ENCODE measurements around the gene DCDC1.

Gene DCDC1, protein sequence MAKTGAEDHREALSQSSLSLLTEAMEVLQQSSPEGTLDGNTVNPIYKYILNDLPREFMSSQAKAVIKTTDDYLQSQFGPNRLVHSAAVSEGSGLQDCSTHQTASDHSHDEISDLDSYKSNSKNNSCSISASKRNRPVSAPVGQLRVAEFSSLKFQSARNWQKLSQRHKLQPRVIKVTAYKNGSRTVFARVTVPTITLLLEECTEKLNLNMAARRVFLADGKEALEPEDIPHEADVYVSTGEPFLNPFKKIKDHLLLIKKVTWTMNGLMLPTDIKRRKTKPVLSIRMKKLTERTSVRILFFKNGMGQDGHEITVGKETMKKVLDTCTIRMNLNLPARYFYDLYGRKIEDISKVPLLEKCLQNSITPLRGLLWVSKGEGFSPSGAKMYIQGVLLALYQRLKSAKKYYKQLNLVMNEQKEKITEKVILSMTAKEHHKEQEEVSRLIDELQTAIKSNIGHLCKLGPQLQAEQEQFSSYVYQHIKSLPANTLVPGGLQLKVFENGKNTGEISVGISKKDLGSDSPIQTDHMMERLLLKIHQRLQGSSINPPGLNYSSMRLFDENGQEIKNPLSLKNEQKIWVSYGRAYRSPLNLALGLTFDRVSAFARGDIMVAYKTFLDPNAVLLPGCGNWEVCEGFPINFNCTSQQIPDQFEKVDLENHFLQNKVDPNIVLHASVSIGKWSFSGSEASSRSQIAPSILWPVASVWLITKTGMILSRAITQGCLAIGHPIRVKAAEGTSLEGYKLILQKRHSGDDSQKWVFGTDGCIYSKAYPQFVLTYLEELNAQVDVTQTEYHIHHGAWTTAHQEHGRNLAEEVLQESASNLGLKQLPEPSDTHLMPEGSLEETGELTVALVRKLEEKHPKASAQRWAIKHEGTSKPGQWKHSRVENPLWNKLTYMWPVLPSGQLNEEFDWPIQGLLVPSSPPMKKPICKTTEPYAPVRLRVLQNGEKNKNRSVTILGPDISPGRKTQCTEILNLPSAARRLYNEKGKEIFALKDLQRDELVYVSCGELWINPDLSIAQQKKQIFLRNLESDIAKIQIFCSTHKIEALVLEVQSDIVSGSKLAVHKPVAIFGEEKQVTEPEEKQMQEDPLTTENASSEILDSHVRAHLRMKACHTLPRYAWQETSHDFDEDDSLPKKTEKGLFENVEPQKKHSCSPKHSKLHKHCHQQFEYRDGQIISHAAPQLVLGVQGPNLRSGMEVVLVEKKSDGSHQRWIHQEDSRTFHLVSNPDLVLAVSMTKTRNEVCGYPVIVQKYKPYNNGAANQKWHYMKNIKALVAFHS (N-terminal part only)

GRCh38 chr11:31369348-31370329 is at the start of gene DCDC1, which contains the start of gene DNAJC24:
Gene DCDC1, minus strand, starts transcription at chr11:31369739. Its CDS starts 41,459 bp downstream, at chr11:31328280.
Gene DNAJC24, plus strand, starts transcription at chr11:31369860. Its CDS starts 889 bp downstream, at chr11:31370749.
- DNase-seq = peak; percentile 60

GRCh38 chr11:31419138-31419537 is 49.6 kb upstream of the DCDC1 start:
- no peak for DNase-seq

DNA sequence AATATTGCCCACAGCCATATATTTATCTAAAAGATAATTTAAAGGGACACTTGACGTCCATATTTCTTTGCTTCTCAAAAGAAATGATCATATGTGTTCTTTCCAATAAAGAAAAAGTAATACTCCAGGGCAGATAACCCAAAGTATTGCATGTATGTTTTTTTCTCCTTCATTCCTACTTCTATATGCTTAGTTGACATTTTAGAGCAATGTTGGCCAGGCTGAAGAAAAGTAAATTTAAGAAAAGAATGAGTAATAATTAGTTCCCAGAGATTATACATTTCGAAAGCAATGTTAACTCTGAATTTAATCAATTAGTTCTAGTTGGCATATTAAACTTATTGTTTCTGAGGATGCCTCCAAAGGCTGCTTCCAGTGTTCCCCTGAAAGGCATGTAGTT is 48.3 kb upstream of the DCDC1 start:
- DNase-seq = no peak

GRCh38 chr11:31417357-31417756 is 47.8 kb upstream of the DCDC1 start:
- DNase-seq = no peak

- DNase-seq = no peak
Measured at GRCh38 chr11:31415435-31415834, 45.9 kb upstream of the DCDC1 start.

- no peak for DNase-seq
Measured at GRCh38 chr11:31414338-31414737, 44.8 kb upstream of the DCDC1 start.

- no peak for DNase-seq
Measured at GRCh38 chr11:31412946-31413345, 43.4 kb upstream of the DCDC1 start.

GRCh38 chr11:31408201-31408600 is 38.7 kb upstream of the DCDC1 start:
- DNase-seq = no peak

GRCh38 chr11:31404614-31405013 is 35.1 kb upstream of the DCDC1 start:
- DNase-seq = no peak

DNA sequence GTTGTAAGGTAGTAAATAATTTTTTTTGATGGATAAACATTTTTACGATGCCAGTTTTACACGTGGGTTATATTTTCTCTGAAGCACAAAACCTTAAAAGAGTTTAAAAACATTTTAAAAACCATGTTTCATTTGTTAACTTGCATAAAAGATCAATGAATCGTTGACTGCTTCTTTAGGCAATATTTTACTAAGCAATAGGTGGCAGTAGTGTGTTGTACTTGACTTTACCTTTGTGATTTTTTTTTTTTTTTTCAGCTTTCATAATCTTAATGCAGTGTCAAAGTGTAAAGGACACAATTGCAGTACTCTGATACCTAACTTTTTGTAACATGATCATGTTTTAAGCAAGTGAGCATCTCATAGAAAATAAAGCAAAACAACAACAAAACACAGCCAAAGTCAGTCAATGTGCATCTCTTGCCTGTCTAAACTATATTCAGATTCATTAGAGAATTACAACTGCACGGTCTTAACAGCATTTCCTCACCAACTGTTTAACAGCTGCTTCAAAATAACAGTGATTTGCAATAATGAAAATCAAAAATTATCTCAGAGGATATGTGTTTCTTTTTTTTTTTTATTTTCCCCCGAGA is 27.8 kb upstream of the DCDC1 start:
- no peak for DNase-seq

DNA sequence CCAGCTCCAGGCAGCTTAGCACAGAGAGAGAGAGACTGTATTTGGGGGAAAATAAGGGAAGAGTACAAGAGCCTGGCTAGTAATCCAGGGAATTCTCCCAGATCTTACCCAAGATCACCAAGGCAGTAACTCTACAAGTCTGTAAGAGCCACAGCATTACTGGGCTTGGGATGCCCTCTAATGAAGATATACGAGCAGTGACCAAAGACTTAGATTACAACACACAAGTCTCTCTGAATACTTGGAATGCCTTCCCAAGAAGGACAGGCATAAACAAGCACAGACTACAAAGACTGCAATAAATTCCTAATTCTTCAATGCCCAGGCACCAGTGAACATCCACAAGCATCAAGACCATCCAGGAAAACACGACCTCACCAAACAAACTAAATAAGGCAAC is 17.8 kb upstream of the DCDC1 start:
- DNase-seq = no peak

GRCh38 chr11:31383116-31383515 is 13.6 kb upstream of the DCDC1 start:
- DNase-seq = no peak

- DNase-seq = no peak
Measured at GRCh38 chr11:31375879-31376278, 6.3 kb upstream of the DCDC1 start.

DNA sequence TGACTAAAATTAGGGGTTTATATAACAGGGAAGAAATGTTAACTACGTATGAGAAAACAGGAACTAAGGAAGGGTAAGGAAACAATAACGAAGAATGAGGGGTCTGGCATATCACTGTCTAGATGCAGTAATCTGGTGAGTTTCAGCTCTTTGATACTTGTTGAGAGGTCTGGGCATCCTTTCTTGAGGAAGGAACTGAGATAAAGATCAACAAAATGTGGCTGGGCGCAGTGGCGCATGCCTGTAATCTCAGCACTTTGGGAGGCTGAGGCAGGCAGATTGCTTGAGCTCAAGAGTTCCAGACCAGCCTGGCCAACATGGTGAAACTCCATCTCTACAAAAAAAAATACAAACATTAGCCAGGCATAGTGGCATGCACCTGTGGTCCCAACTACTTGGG is 2.7 kb downstream of the DCDC1 start:
- no peak for DNase-seq

DNA sequence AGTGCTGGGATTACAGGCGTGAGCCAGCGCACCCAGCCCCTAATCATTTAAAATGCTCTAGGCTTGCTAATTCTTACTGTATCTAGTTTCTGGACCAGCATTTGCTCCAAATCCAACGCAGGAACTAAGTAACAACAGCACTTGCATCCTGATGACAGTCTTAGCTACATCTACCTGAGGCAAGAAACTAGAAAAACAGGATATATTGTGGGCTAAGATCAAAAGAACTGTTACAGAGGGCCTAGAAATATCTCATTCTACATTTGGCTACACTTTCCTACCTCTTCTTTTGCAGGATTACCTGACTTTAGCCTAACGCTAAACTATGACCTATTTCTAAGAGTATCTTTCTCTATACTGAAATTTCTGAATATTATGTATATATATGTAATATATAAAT is 7.8 kb downstream of the DCDC1 start:
- no peak for DNase-seq

GRCh38 chr11:31355817-31356216 is 13.7 kb downstream of the DCDC1 start:
- DNase-seq = no peak

DNA sequence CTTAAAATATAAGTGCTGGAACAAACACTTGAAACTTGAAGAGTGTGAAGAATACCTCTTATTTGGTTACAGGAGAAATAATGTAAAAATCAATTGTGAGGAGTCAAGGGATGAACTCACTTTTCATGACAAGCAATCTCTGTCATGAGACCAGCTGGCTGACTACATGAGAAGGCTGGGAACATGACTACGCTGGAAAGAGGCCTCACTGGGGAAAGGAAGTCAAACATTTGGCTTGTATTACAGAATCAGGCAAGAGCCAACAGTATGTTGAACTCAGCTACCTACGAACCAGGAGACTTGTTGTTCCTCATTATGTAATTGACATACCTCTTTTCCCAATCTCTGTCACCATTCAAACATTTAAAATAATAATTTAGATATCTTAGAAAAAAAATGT is 14.4 kb downstream of the DCDC1 start:
- DNase-seq = no peak

- no peak for DNase-seq
Measured at GRCh38 chr11:31351168-31351567, 18.4 kb downstream of the DCDC1 start.

DNA sequence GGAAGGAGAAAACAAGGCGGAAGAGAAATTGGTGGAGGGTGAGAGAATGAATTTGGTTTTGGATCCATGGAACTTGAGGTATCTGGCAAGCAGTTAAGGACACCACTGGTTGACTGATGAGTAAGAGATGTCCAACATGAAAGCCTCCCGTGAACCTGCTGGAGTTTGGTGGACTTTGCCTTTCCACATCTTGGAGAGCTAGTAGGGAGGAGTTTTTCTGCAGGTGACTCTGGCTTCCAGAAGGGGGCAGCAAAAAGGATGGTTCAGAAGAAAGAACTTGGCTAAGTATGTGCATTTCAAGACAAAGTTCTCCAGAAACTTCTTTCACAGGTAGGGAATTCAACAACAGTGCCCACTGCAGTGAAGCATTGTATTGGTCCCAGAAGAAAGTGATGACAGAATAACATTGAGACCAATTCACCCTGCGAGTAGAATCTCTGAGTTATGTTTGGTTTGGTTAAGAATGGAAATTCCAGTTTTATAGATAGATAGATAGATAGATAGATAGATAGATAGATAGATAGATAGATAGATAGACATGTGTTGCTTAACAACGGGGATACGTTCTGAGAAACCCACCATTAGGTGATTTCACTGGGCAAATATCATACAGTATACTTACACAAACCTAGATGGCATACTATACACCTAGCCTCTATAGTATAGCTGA is 28.5 kb downstream of the DCDC1 start:
- no peak for DNase-seq

DNA sequence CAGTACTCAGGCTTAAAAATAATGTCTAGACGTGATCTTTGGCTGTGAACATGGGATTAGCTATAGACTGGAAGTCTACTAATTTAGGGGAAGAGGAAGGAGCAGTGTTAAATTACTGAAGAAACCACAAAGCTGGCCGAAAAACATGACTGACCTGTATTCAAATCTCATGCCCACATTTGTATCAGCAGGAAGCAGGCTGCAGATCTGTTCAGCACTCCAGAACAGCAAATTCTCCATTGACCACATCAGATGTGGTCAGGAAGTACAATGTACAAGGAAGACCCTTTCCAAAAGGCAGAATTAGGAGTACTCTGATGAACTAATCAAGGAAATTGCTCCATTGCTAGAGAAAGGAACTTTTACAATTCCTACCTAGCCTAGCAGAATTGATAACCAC is 31.7 kb downstream of the DCDC1 start:
- DNase-seq = no peak

DNA sequence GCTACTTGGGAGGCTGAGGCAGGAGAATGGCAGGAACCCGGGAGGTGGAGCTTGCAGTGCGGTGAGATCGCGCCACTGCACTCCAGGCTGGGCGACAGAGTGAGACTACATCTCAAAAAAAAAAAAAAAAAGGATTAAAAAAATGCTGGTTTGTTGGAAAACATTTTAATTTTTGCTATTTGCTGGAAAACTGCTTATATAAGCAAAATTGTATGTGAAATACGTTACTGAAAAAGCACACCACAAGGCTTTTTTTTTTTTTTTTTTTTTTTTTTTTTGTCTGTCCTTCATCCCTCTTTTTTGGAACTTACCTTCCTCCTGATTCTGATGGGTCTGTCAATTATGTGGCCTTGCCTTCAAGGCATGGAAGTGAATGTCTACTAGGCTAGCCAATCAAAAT is 40.8 kb downstream of the DCDC1 start:
- DNase-seq = no peak
